ENCODE results near the gene PTPRN2. TPM values are rescaled to one million over a fixed set of nuclear protein-coding genes. Genes with fewer than 3 reads are reported as not detected.

The PTPRN2 gene
- total RNA-seq, 1 experiment from 2014 or later = not detected

DNA sequence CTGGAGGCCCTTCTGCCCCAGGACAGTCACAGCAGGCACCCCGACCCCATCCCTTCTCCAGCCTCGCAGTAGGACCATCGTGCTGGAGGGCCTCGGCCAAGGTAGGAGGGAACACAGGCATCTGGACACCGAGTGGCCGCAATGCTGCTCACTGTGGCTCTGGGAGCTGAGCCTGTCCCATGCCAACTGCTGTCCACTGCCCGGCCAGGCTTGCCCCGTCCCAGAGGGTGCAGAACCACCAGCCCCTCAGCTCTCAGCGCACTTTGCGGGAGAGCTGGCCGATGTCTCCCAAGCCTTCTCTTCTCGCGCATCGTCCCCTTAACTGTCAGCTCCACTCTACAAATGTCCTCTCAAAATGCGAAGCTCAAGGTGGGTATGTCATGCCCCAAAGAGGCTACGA, 197.2 kb downstream of the PTPRN2 start:
- H3F3A ChIP-seq (ENCODE audit: insufficient read depth, low read depth) = no peaks in the 10 kb centered on the region
- no peaks in the 10 kb centered on the region for H4K20me1 ChIP-seq (ENCODE audit: insufficient read depth)
- no peak overlapping the region for H3K4me2 ChIP-seq
- no TSS peak for BruUV-seq (replicated peaks)
- H3K9me2 ChIP-seq (ENCODE audit: insufficient read depth) = no peaks in the 10 kb centered on the region
- TF ChIP-seq, protein P1, sequence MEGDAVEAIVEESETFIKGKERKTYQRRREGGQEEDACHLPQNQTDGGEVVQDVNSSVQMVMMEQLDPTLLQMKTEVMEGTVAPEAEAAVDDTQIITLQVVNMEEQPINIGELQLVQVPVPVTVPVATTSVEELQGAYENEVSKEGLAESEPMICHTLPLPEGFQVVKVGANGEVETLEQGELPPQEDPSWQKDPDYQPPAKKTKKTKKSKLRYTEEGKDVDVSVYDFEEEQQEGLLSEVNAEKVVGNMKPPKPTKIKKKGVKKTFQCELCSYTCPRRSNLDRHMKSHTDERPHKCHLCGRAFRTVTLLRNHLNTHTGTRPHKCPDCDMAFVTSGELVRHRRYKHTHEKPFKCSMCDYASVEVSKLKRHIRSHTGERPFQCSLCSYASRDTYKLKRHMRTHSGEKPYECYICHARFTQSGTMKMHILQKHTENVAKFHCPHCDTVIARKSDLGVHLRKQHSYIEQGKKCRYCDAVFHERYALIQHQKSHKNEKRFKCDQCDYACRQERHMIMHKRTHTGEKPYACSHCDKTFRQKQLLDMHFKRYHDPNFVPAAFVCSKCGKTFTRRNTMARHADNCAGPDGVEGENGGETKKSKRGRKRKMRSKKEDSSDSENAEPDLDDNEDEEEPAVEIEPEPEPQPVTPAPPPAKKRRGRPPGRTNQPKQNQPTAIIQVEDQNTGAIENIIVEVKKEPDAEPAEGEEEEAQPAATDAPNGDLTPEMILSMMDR (conservative IDR thresholded peaks at IDR 0.05) = no peak
- TF ChIP-seq EZH2 (IDR thresholded peaks at IDR 0.05; ENCODE audit: low read depth) = no peak
- POLR2A ChIA-PET (ENCODE audit: unreplicated experiment) = no interaction called here
- intact Hi-C loops (cut with micrococcal nuclease; ENCODE audit: unreplicated experiment) = no loop called here
- no peaks in the 10 kb centered on the region for H3K4me1 ChIP-seq (replicated peaks; ENCODE audit: insufficient read depth)
- H3K27ac ChIP-seq = no peak overlapping the region
- peaks cover 83% of the 10 kb centered on the region for H3K27me3 ChIP-seq (ENCODE audit: insufficient read depth, low read depth)
- H2AFZ ChIP-seq = no peak overlapping the region
- CTCF ChIA-PET = no interaction called here
- H3K36me3 ChIP-seq (ENCODE audit: low read depth) = no peaks in the 10 kb centered on the region
- H3K9me3 ChIP-seq (ENCODE audit: insufficient read depth, low read depth) = no peaks in the 10 kb centered on the region
- no peak overlapping the region for H3K4me3 ChIP-seq
- no peaks in the 10 kb centered on the region for H3K79me2 ChIP-seq (ENCODE audit: low read depth)
- no peak for DNase-seq

DNA sequence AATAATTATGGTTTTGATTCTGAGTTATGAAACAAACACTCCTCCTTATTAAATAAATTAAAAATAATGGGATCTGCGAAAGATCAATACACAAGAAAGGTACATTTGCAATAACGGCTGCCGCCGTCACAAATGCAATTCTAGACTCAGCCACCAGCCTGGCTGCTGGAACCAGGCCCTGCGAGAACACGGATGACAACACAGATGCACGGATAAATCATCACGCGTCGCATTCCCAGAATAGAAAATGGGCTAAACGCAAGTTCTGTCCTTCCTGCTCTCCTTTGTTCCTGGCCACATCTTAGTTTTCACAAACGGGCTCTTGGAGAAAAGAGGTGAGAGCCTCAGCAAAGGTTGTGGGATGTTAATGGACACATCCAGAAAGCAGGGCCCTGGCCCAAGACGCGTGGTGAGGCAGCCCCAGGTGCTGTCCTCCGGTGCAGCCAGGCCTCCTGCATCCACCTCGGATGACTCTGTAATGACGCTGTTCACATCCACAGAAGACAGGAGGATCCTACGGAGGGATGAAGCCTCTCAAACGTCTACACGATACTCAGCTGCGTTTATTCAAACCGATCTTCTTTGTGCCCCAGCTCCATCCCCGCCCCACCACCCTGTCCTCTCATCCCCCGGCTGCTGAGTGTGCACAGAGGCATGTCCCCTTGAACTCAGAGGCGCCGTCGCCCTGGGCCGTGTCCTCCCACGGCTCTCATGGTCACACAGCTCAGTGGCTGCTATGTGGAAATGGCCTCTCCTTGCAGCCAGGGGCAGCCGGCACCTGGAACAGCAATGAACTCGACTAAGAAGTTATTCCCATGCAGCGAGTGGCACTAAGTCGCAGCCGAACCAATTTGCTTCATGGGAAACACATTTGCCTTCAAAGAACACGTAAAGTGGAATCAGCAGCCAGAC, 197.9 kb downstream of the PTPRN2 start:
- Histone ChIP-seq H3K27me3 (ENCODE audit: insufficient read depth, low read depth) (peaks cover 90% of the 10 kb centered on the region), H3K9me3 (ENCODE audit: insufficient read depth, low read depth) (no peaks in the 10 kb centered on the region), H3K4me2 (no peak overlapping the region), H3K27ac (no peak overlapping the region), H2AFZ (no peak overlapping the region), H3K9me2 (ENCODE audit: insufficient read depth) (no peaks in the 10 kb centered on the region), H3K4me1 (replicated peaks; ENCODE audit: insufficient read depth) (no peaks in the 10 kb centered on the region), H4K20me1 (ENCODE audit: insufficient read depth) (no peaks in the 10 kb centered on the region), H3F3A (ENCODE audit: insufficient read depth, low read depth) (no peaks in the 10 kb centered on the region), H3K4me3 (no peak overlapping the region), H3K79me2 (ENCODE audit: low read depth) (no peaks in the 10 kb centered on the region), H3K36me3 (ENCODE audit: low read depth) (no peaks in the 10 kb centered on the region)
- POLR2A ChIA-PET (ENCODE audit: unreplicated experiment) = no interaction called here
- CTCF ChIA-PET = no interaction called here
- intact Hi-C loops (cut with micrococcal nuclease; ENCODE audit: unreplicated experiment) = no loop called here
- BruUV-seq (replicated peaks) = no TSS peak
- DNase-seq = no peak
- no peak for TF ChIP-seq EZH2 (IDR thresholded peaks at IDR 0.05; ENCODE audit: low read depth)
- TF ChIP-seq, protein P1 (conservative IDR thresholded peaks at IDR 0.05) = no peak

DNA sequence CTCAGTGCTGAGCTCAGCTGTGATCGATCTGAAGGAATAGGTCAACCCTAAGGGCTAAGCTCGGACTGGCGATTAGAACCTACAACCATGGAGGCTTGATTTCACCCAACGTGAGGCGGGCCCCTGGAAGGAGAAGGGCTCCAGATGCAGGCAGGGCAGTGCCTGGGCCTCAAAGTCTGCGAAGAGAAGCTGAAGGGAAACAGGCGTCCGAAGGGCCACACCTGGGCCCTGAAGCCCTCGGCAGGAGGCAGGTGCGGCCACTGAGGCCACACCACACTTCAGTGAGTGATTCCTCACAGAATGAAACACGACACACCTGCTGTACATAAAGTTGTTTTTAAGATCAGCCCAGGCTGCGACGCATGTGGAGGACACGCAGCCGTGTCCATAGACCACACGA, 198.7 kb downstream of the PTPRN2 start:
- Histone ChIP-seq H2AFZ (no peak overlapping the region), H3K4me1 (replicated peaks; ENCODE audit: insufficient read depth) (no peaks in the 10 kb centered on the region), H3K36me3 (ENCODE audit: low read depth) (no peaks in the 10 kb centered on the region), H3K4me3 (no peak overlapping the region), H3K4me2 (no peak overlapping the region), H3K79me2 (ENCODE audit: low read depth) (no peaks in the 10 kb centered on the region), H3F3A (ENCODE audit: insufficient read depth, low read depth) (no peaks in the 10 kb centered on the region), H3K9me2 (ENCODE audit: insufficient read depth) (no peaks in the 10 kb centered on the region), H3K27ac (no peak overlapping the region), H4K20me1 (ENCODE audit: insufficient read depth) (no peaks in the 10 kb centered on the region), H3K9me3 (ENCODE audit: insufficient read depth, low read depth) (no peaks in the 10 kb centered on the region), H3K27me3 (ENCODE audit: insufficient read depth, low read depth) (peaks cover 98% of the 10 kb centered on the region)
- DNase-seq = no peak
- ChIA-PET POLR2A (ENCODE audit: unreplicated experiment) (no interaction called here), CTCF (no interaction called here)
- BruUV-seq (replicated peaks) = no TSS peak
- intact Hi-C loops (cut with micrococcal nuclease; ENCODE audit: unreplicated experiment) = no loop called here
- TF ChIP-seq, protein P1 (conservative IDR thresholded peaks at IDR 0.05) = no peak
- TF ChIP-seq EZH2 (IDR thresholded peaks at IDR 0.05; ENCODE audit: low read depth) = no peak

Measured in PC-9 (cell line).